SK-N-SH (cell line): ENCODE measurements around the gene TBC1D21.

ENCODE experiments used
- CTCF ChIP-seq: fragments of 200-600 bp; sonication (generic); IDR thresholded peaks from 2 replicates; pipeline ENCODE4 v1.6.1; 2017; ENCODE audit warnings: antibody characterized with exemption, mild to moderate bottlenecking, moderate library complexity
- MXI1 ChIP-seq: IDR thresholded peaks from 2 replicates; pipeline ENCODE4 v1.6.1; 2012; ENCODE audit warnings: mild to moderate bottlenecking, low read depth, low read length, improper control_type of control experiment
- USF2 ChIP-seq: fragments of 150-350 bp; IDR thresholded peaks from 2 replicates; pipeline ENCODE4 v1.6.1; 2017; ENCODE audit warnings: antibody characterized with exemption, low read length, low read depth, borderline replicate concordance
- YY1 ChIP-seq: IDR thresholded peaks from 2 replicates; pipeline ENCODE4 v1.4.0; 2012; ENCODE audit warnings: low read depth, mild to moderate bottlenecking

GRCh38 chr15:73869216-73869995 lies 4.0 kb upstream of the TBC1D21 start:
- TF ChIP-seq CTCF, result no peak
- no peak for TF ChIP-seq MXI1
- no peak for TF ChIP-seq YY1
- TF ChIP-seq USF2, result no peak
